HCT116 (cell line): ENCODE results near the gene SHC4.

Experiments
- ATF3 ChIP-seq: IDR thresholded peaks from 2 replicates; pipeline ENCODE4 v1.6.1; 2012
- CEBPB ChIP-seq: IDR thresholded peaks from 2 replicates; pipeline ENCODE4 v1.6.1; 2012; ENCODE audit warnings: low read depth
- EGR1 ChIP-seq: IDR thresholded peaks from 2 replicates; pipeline ENCODE4 v1.6.1; 2012; ENCODE audit warnings: low read depth
- ELF1 ChIP-seq: IDR thresholded peaks from 2 replicates; pipeline ENCODE4 v1.6.1; 2012; ENCODE audit warnings: low read depth, borderline replicate concordance
- EZH2 ChIP-seq: fragments of 200-600 bp; sonication (generic); IDR thresholded peaks from 2 replicates; pipeline ENCODE4 v1.6.1; 2017; ENCODE audit warnings: antibody characterized with exemption, mixed run types
- EZH2phosphoT487 ChIP-seq: fragments of 200-600 bp; IDR thresholded peaks from 2 replicates; pipeline ENCODE4 v1.6.1; 2018; ENCODE audit warnings: antibody characterized with exemption, borderline replicate concordance
- JUND ChIP-seq: IDR thresholded peaks from 2 replicates; pipeline ENCODE4 v1.6.1; 2012
- MAX ChIP-seq: IDR thresholded peaks from 2 replicates; pipeline ENCODE4 v1.6.1; 2012
- POLR2A ChIP-seq: IDR thresholded peaks from 2 replicates; pipeline ENCODE4 v1.7.0; 2011; ENCODE audit warnings: borderline replicate concordance; ENCODE audit not compliant: insufficient read depth, insufficient read length; ENCODE audit errors: extremely low read depth
- POLR2AphosphoS5 ChIP-seq: IDR thresholded peaks from 2 replicates; pipeline ENCODE4 v1.6.1; 2011; ENCODE audit warnings: mild to moderate bottlenecking, low read depth, low read length, moderate library complexity
- RAD21 ChIP-seq: IDR thresholded peaks from 2 replicates; pipeline ENCODE4 v1.6.1; 2012; ENCODE audit warnings: low read depth, mild to moderate bottlenecking
- SP1 ChIP-seq: IDR thresholded peaks from 2 replicates; pipeline ENCODE4 v1.6.1; 2012; ENCODE audit warnings: low read depth
- ZNF274 ChIP-seq: fragments of 200-500 bp; sonication (Bioruptor generic); IDR thresholded peaks from 2 replicates; pipeline ENCODE4 v1.6.1; 2014; ENCODE audit warnings: mild to moderate bottlenecking, low read depth, low read length, inconsistent platforms
- TF ChIP-seq, protein P1 (sequence below), 3 experiments: fragments of 200-600 bp in 1 of 3; sonication (generic) in 1 of 3; IDR thresholded peaks in 2 of 3; conservative IDR thresholded peaks in 1 of 3; 2 replicates each; pipeline ENCODE4 v1.5.1; 2012 to 2017; ENCODE audit warnings: low read depth in 2 of 3, low read length in 2 of 3, antibody characterized with exemption in 1 of 3, borderline replicate concordance in 1 of 3, control low read depth in 1 of 3, mild to moderate bottlenecking in 1 of 3, mixed read lengths in 1 of 3, mixed run types in 1 of 3, moderate library complexity in 1 of 3; ENCODE audit not compliant: insufficient read depth in 1 of 3

DNA sequence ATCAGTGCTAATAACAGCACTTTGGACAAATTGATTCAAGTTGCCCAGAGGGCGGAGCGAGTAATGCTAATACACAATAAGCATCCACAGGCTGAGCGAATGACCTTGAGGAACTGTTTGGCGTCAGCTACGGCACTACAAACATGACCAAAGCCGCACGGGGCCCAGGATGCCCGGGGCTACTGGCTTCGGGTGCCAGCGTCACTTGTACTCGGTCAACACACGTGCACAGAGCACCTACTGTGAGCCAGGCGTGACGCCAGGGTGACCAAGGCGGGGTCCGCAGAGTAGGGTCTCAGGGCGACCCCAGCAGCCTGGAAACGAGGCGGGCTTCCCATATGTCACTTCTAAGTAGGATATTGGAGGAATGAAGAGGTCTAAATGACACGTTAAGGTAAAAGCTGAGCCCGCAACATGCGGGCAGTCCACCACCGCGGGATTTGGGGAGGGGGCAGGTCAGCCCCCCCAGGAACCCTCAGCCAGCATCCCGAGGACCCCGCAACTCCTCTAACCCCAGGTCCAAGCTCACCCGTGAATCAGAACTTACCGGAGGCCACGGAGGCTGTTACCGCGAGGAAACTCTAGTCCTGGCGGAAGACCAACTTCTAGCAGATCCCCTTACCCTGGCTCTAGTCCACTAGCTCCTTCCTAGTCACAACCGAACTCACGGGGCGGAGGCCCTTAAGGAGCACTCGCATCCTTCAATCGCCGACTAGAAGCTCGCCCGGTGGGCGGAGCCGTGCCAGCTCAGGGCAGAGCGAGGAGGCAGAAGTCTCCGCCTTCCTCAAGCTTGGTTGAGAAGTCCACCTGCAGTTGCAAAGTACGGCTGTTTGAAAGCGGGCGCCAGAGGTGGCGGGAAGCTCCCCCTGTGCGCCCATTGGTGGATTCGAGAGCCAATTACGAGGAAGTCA lies 153.1 kb downstream of the SHC4 start, which contains the start of gene CEP152:
- TF ChIP-seq, protein P1, sequence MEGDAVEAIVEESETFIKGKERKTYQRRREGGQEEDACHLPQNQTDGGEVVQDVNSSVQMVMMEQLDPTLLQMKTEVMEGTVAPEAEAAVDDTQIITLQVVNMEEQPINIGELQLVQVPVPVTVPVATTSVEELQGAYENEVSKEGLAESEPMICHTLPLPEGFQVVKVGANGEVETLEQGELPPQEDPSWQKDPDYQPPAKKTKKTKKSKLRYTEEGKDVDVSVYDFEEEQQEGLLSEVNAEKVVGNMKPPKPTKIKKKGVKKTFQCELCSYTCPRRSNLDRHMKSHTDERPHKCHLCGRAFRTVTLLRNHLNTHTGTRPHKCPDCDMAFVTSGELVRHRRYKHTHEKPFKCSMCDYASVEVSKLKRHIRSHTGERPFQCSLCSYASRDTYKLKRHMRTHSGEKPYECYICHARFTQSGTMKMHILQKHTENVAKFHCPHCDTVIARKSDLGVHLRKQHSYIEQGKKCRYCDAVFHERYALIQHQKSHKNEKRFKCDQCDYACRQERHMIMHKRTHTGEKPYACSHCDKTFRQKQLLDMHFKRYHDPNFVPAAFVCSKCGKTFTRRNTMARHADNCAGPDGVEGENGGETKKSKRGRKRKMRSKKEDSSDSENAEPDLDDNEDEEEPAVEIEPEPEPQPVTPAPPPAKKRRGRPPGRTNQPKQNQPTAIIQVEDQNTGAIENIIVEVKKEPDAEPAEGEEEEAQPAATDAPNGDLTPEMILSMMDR (IDR thresholded peaks at IDR 0.05 in 2 of 3, conservative IDR thresholded peaks at IDR 0.05 in 1 of 3; ENCODE audit: borderline replicate concordance in 1 of 3, insufficient read depth in 1 of 3, low read depth in 2 of 3, low read length in 2 of 3), result no peak
- no peak for TF ChIP-seq ATF3
- no peak for TF ChIP-seq RAD21
- TF ChIP-seq POLR2A, result peak; percentile 40
- TF ChIP-seq EZH2phosphoT487, result no peak
- TF ChIP-seq EGR1, result no peak
- TF ChIP-seq POLR2AphosphoS5, result peak; percentile 71
- no peak for TF ChIP-seq JUND
- TF ChIP-seq SP1, result peak; percentile 93
- no peak for TF ChIP-seq EZH2
- TF ChIP-seq CEBPB, result no peak
- peak; percentile 37; the same call in 1 of the 2 replicates for TF ChIP-seq MAX
- no peak for TF ChIP-seq ZNF274
- TF ChIP-seq ELF1, result peak; percentile 72
